IPS DF 19.7 (cell line): ENCODE data around the gene CFAP61.

Experiments used
- DNase-seq: peaks from one replicate; pipeline ENCODE4 v3.0.0-alpha.2; 2013; ENCODE audit warnings: low read depth, low spot score

Gene CFAP61

GRCh38 chr20:20272686-20273085, 220.4 kb downstream of the CFAP61 start:
- DNase-seq = no peak

GRCh38 chr20:20273286-20273685, 221.0 kb downstream of the CFAP61 start:
- no peak for DNase-seq

- DNase-seq = no peak
Measured at GRCh38 chr20:20274821-20275220, 222.5 kb downstream of the CFAP61 start.

- no peak for DNase-seq
Measured at GRCh38 chr20:20275636-20276035, 223.3 kb downstream of the CFAP61 start.

- no peak for DNase-seq
Measured at GRCh38 chr20:20276811-20277530, 224.6 kb downstream of the CFAP61 start.

- no peak for DNase-seq
Measured at GRCh38 chr20:20277894-20278335, 225.6 kb downstream of the CFAP61 start.

GRCh38 chr20:20286061-20286460, 233.7 kb downstream of the CFAP61 start:
- no peak for DNase-seq

- DNase-seq = no peak
Measured at GRCh38 chr20:20289331-20289730, 237.0 kb downstream of the CFAP61 start.

- no peak for DNase-seq
Measured at GRCh38 chr20:20292472-20292871, 240.1 kb downstream of the CFAP61 start.

GRCh38 chr20:20293141-20293540, 240.8 kb downstream of the CFAP61 start:
- DNase-seq = no peak

GRCh38 chr20:20293691-20294385, 241.5 kb downstream of the CFAP61 start:
- no peak for DNase-seq

GRCh38 chr20:20295621-20296498, 243.5 kb downstream of the CFAP61 start:
- no peak for DNase-seq

- no peak for DNase-seq
Measured at GRCh38 chr20:20297181-20297580, 244.8 kb downstream of the CFAP61 start.

GRCh38 chr20:20297752-20298151, 245.4 kb downstream of the CFAP61 start:
- no peak for DNase-seq

GRCh38 chr20:20299904-20300303, 247.6 kb downstream of the CFAP61 start:
- DNase-seq = no peak

GRCh38 chr20:20303320-20303719, 251.0 kb downstream of the CFAP61 start:
- DNase-seq = no peak

- no peak for DNase-seq
Measured at GRCh38 chr20:20303742-20304141, 251.4 kb downstream of the CFAP61 start.

- no peak for DNase-seq
Measured at GRCh38 chr20:20304942-20305341, 252.6 kb downstream of the CFAP61 start.

GRCh38 chr20:20312562-20312961, 260.2 kb downstream of the CFAP61 start:
- no peak for DNase-seq

GRCh38 chr20:20317195-20317594, 264.9 kb downstream of the CFAP61 start:
- no peak for DNase-seq

- DNase-seq = no peak
Measured at GRCh38 chr20:20317621-20318364, 265.5 kb downstream of the CFAP61 start.
